ENCODE data around the gene SLC1A4. TPM values are rescaled to one million over a fixed set of nuclear protein-coding genes. Genes with fewer than 3 reads are reported as not detected.

The SLC1A4 gene
- polyA plus RNA-seq, 3 donors from 2014 or later = 7.0 to 10.4 (median 8.2) TPM

DNA sequence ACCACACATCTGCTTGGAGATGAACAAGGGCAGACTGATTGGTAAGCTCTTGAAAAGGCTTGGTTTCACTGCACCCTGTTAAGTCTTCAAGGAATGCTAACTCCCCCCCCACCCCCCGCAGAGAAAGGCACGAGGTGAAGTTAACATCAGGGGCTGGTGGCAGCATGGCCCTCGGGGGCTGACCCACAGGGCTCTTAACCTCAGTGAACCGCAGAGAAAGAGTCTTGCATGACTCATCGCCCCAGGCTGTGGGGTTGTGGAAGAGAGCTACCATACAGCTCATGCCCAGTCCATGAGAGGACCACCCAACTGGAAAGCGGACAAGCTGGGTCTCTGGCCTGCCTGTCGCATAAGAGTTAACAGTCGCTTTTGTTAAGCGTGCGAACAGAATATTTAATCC, 56.5 kb downstream of the SLC1A4 start:
- peaks cover under 1 to 3% of the 10 kb centered on the region in 2 donors for H3K4me1 Mint-ChIP-seq

GRCh38 chr2:65046633-65047407, 57.6 kb downstream of the SLC1A4 start:
- Mint-ChIP-seq H3K4me3 (no peak overlapping the region), H3K9me3 (peaks cover 0 to 6% (median 5%) of the 10 kb centered on the region in 6 donors), H3K27me3 (ENCODE audit: low read depth in 3 of 3) (peaks cover 0 to under 1% (median 0%) of the 10 kb centered on the region in 3 donors), H3K27ac (no peak overlapping the region), H3K4me1 (no peaks in the 10 kb centered on the region), H3K36me3 (peaks cover 8 to 25% (median 8%) of the 10 kb centered on the region in 3 donors)
- DNase-seq = no peak

More for the DNA sequence above, 56.5 kb downstream of the SLC1A4 start:
- H3K9me3 Mint-ChIP-seq = peaks cover 0 to 6% (median 5%) of the 10 kb centered on the region in 6 donors
- H3K4me3 Mint-ChIP-seq = no peak overlapping the region
- H3K27ac Mint-ChIP-seq = no peak overlapping the region
- H3K36me3 Mint-ChIP-seq = peaks cover 8 to 25% (median 8%) of the 10 kb centered on the region in 3 donors
- H3K27me3 Mint-ChIP-seq (ENCODE audit: low read depth in 3 of 3) = peaks cover 0 to 1% (median 0%) of the 10 kb centered on the region in 3 donors
- DNase-seq = no peak

DNA sequence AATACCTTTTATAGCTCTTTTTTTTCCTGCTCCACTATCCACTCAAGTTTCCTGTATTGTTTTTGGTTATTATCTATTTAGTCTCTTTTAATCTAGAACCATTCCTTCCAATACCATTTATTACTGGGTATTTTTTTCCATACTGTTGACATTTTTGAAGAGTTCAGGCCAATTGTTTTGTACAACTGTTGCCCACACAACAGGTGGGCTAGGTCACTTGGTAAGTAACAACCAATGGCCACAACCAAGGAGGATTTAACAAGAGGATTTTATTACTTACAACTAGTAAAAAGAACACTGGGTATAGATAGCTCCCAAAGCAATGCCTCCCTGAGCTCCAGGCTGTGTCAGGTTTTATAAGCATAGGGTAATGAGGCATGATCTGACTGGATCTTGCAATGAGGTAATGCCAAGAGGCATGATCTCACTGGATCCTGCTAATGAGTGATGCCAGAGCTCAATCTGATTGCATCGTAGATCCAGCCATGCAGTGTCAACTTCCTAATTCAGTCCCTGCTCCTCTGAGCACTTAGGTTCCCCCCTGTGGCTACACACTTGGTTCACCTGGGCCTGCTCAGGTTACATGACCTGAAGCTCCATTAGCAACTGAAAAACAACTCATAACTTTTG, 59.9 kb downstream of the SLC1A4 start:
- peaks cover 0 to 2% (median 0%) of the 10 kb centered on the region in 3 donors for H3K27me3 Mint-ChIP-seq (ENCODE audit: low read depth in 3 of 3)
- peaks cover 0 to 6% (median 3%) of the 10 kb centered on the region in 6 donors for H3K9me3 Mint-ChIP-seq
- H3K36me3 Mint-ChIP-seq = peaks cover 4 to 19% (median 7%) of the 10 kb centered on the region in 3 donors
- peaks cover 9 to 12% of the 10 kb centered on the region in 2 donors for H3K4me1 Mint-ChIP-seq
- no peak for DNase-seq
- H3K4me3 Mint-ChIP-seq = no peak overlapping the region
- no peak overlapping the region for H3K27ac Mint-ChIP-seq

- H3K36me3 Mint-ChIP-seq = peaks cover 0 to 5% (median 0%) of the 10 kb centered on the region in 3 donors
- H3K27me3 Mint-ChIP-seq (ENCODE audit: low read depth in 3 of 3) = peaks cover 2 to 4% (median 3%) of the 10 kb centered on the region in 3 donors
- no peak for DNase-seq
- H3K4me1 Mint-ChIP-seq = peaks cover 19 to 27% of the 10 kb centered on the region in 2 donors
- no peaks in the 10 kb centered on the region for H3K9me3 Mint-ChIP-seq
- H3K4me3 Mint-ChIP-seq = no peak overlapping the region
- no peak overlapping the region for H3K27ac Mint-ChIP-seq
Observed at GRCh38 chr2:65050931-65051330, 61.7 kb downstream of the SLC1A4 start.

- Mint-ChIP-seq H3K27me3 (ENCODE audit: low read depth in 3 of 3) (peaks cover 7 to 13% (median 10%) of the 10 kb centered on the region in 3 donors), H3K36me3 (peaks cover 0 to 5% (median 0%) of the 10 kb centered on the region in 3 donors), H3K4me1 (peaks cover 33 to 42% of the 10 kb centered on the region in 2 donors), H3K9me3 (no peaks in the 10 kb centered on the region), H3K27ac (peak overlapping the region in 4 of 6 donors; percentile 2 to 57 (median 30)), H3K4me3 (peak overlapping the region; percentile 3 to 38 (median 33))
- peak; percentile 29 to 44 (median 36) for DNase-seq
Observed at GRCh38 chr2:65053199-65053598, 64.0 kb downstream of the SLC1A4 start.

DNA sequence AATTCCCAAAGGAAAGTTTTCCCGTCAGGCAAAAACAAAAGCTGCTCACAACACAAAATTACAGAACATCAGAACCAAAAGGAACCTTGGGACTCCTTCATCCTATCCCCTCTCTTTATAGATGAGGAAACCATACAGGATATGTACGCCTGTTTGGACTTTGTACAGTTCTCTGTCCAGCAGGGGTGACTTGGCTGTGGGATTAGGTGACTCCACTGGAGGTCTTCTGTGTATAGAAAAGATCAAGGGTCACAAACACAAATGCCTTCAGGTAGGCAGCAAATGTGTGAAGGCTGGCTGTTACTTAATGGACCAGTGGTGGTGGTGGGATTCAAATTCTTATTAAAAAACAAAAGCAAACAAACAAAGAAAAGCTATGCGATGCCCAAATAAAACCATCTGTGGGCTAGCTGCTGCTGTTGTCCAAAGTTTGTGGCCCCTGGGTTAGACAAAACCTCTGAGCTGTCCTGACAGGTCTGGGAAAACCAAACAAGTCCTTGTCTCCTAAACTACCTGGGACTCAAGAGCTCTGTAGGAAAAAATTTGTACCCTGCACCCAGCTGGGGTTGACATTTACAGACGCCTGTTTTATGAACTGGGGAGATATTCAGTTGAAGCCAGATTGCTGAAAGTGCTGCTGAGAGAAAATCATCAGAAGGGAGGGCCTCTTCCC, 65.7 kb downstream of the SLC1A4 start:
- H3K27ac Mint-ChIP-seq = peak overlapping the region in 4 of 6 donors; percentile 91 to 94 (median 92)
- peaks cover 33 to 43% of the 10 kb centered on the region in 2 donors for H3K4me1 Mint-ChIP-seq
- H3K4me3 Mint-ChIP-seq = peak overlapping the region; percentile 94 to 99 (median 97)
- no peaks in the 10 kb centered on the region for H3K36me3 Mint-ChIP-seq
- H3K27me3 Mint-ChIP-seq (ENCODE audit: low read depth in 3 of 3) = peaks cover 7 to 13% (median 10%) of the 10 kb centered on the region in 3 donors
- no peak for DNase-seq
- no peaks in the 10 kb centered on the region for H3K9me3 Mint-ChIP-seq

GRCh38 chr2:65055422-65056214, 66.4 kb downstream of the SLC1A4 start:
- Mint-ChIP-seq H3K27ac (peak overlapping the region; percentile 89 to 94 (median 92)), H3K4me3 (peak overlapping the region; percentile 94 to 99 (median 97)), H3K4me1 (peaks cover 33 to 43% of the 10 kb centered on the region in 2 donors), H3K9me3 (no peaks in the 10 kb centered on the region), H3K36me3 (no peaks in the 10 kb centered on the region), H3K27me3 (ENCODE audit: low read depth in 3 of 3) (peaks cover 7 to 13% (median 10%) of the 10 kb centered on the region in 3 donors)
- DNase-seq = no peak

GRCh38 chr2:65056215-65057053, 67.2 kb downstream of the SLC1A4 start, which contains the start of gene CEP68:
TSS of gene CEP68 (plus strand) at chr2:65056416. CDS start at chr2:65069445, 13,029 bp downstream.
- H3K4me3 Mint-ChIP-seq = peak within 1 kb of the TSS; percentile 94 to 99 (median 97)
- H3K27ac Mint-ChIP-seq = peak within 1 kb of the TSS; percentile 89 to 94 (median 92)
- H3K4me1 Mint-ChIP-seq = peaks cover 33 to 43% of the 10 kb centered on the region in 2 donors
- no peaks in the 10 kb centered on the region for H3K36me3 Mint-ChIP-seq
- H3K9me3 Mint-ChIP-seq = no peaks in the 10 kb centered on the region
- DNase-seq = peak; percentile 94 to 95 (median 95)
- peaks cover 7 to 13% (median 10%) of the 10 kb centered on the region in 3 donors for H3K27me3 Mint-ChIP-seq (ENCODE audit: low read depth in 3 of 3)

DNA sequence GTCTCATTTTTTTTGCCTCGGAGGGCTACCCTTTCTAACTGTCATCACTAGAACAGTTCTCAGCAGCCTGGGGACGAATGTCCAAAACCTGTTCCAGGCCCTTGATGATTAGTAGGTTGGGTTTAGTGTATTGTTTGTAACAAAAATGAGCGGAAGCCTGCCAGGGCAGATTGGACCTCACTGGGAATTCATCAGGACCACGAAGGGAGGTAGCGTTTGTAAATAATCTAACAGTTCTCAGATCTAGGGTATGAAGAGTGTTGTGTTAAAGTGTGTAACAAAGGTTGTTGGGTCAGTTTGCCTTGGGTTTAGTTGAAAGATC, 67.8 kb downstream of the SLC1A4 start:
- Mint-ChIP-seq H3K27me3 (ENCODE audit: low read depth in 3 of 3) (peaks cover 7 to 12% (median 10%) of the 10 kb centered on the region in 3 donors), H3K4me1 (peaks cover 33 to 43% of the 10 kb centered on the region in 2 donors), H3K27ac (peak overlapping the region; percentile 71 to 90 (median 78)), H3K9me3 (no peaks in the 10 kb centered on the region), H3K36me3 (no peaks in the 10 kb centered on the region), H3K4me3 (peak overlapping the region; percentile 78 to 97 (median 83))
- no peak for DNase-seq

DNA sequence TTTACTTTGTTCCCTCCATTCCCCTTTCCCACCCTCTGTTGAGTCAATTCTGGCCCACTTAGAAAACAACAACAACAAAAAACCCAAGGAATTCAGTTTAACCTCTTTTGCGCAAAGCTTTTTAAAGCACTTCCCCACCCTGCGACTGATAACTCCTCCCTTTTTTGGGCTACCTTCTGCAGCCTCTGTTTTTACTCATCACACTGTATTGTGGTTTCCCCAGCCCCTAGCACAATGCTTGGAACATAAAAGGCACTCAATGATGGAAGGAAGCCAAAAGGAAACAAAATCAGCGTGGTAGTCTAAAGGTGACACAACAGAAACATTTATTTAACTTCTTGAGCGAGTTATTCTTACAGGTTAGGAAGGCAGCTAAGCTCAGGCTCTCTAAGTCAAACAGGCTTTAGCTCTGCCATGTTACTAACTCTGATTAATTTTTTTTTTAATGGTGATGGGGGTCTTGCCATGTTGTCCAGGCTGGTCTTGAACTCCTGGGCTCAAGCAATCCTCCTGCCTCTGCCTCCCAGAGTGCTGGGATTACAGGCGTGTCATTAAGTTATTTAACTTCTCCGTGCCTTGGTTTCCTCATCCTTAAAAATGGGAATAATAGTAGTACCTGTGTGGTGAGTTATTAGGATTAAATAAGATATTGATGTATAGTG, 68.3 kb downstream of the SLC1A4 start:
- H3K9me3 Mint-ChIP-seq = no peaks in the 10 kb centered on the region
- peak; percentile 31 to 47 (median 40) for DNase-seq
- H3K27me3 Mint-ChIP-seq (ENCODE audit: low read depth in 3 of 3) = peaks cover 7 to 12% (median 10%) of the 10 kb centered on the region in 3 donors
- peaks cover 33 to 43% of the 10 kb centered on the region in 2 donors for H3K4me1 Mint-ChIP-seq
- H3K36me3 Mint-ChIP-seq = no peaks in the 10 kb centered on the region
- peak overlapping the region; percentile 71 to 90 (median 78) for H3K27ac Mint-ChIP-seq
- peak overlapping the region; percentile 78 to 97 (median 83) for H3K4me3 Mint-ChIP-seq

- peaks cover 7 to 12% (median 10%) of the 10 kb centered on the region in 3 donors for H3K27me3 Mint-ChIP-seq (ENCODE audit: low read depth in 3 of 3)
- no peak overlapping the region for H3K27ac Mint-ChIP-seq
Observed at GRCh38 chr2:65059071-65059470, 69.9 kb downstream of the SLC1A4 start.

More at GRCh38 chr2:65059071-65059470, 69.9 kb downstream of the SLC1A4 start:
- H3K4me1 Mint-ChIP-seq = peaks cover 24 to 33% of the 10 kb centered on the region in 2 donors
- H3K36me3 Mint-ChIP-seq = no peaks in the 10 kb centered on the region
- no peak for DNase-seq
- no peaks in the 10 kb centered on the region for H3K9me3 Mint-ChIP-seq
- no peak overlapping the region for H3K4me3 Mint-ChIP-seq

All from immature natural killer cell (primary cell).